Caco-2 (cell line): ENCODE results near the gene ACCS. TPM values are rescaled to one million over a fixed set of nuclear protein-coding genes. Genes with fewer than 3 reads are reported as not detected.

Experiments used
- BruUV-seq: library from RNA; stranded (reverse); fragments of 400-500 nt; replicated peaks from 2 replicates; lab custom pipeline; 2021; lab: Mats Ljungman, UMichigan
- CTCF ChIA-PET: fragments of 300-600 bp; sonication (Branson Sonifier 250); formaldehyde crosslinking; loops from one replicate; lab custom pipeline; 2022; ENCODE audit warnings: antibody characterized with exemption; lab: Charles Lee
- POLR2A ChIA-PET: fragments of 300-600 bp; sonication (Branson Sonifier 250); formaldehyde crosslinking; loops from one replicate; lab custom pipeline; 2022; ENCODE audit warnings: antibody characterized with exemption; lab: Charles Lee
- DNase-seq, 2 experiments: peaks; one replicate each; pipeline versions ENCODE4 v3.0.0 to v3.0.0-alpha.2; 2020 to 2022
- H3K27me3 ChIP-seq: replicated peaks from 2 replicates; pipeline ENCODE4 v1.6.0; 2011; ENCODE audit warnings: low read length; ENCODE audit not compliant: control insufficient read depth, insufficient read depth
- H3K36me3 ChIP-seq: 2 replicates; pipeline ENCODE4 v1.5.1; 2011; ENCODE audit warnings: low read length; ENCODE audit not compliant: control insufficient read depth, insufficient read depth
- H3K4me1 ChIP-seq: fragments of 250-450 bp; sonication (Bioruptor Pico); 2 replicates; pipeline ENCODE4 v1.5.1; 2020; ENCODE audit warnings: mild to moderate bottlenecking
- H3K4me3 ChIP-seq: 2 replicates; pipeline ENCODE4 v1.5.1; 2011; ENCODE audit warnings: low read depth, mild to moderate bottlenecking, control low read depth, low read length
- H3K9me3 ChIP-seq: fragments of 250-450 bp; sonication (Bioruptor Pico); 2 replicates; pipeline ENCODE4 v1.5.1; 2020; ENCODE audit warnings: mild to moderate bottlenecking, moderate library complexity
- H3K27ac Mint-ChIP-seq: one replicate; pipeline ENCODE4 v1.8.0; 2022; ENCODE audit warnings: mixed read lengths; ENCODE audit not compliant: unreplicated experiment
- H3K27me3 Mint-ChIP-seq: one replicate; pipeline ENCODE4 v1.8.0; 2022; ENCODE audit warnings: mixed read lengths; ENCODE audit not compliant: insufficient read depth, unreplicated experiment
- H3K36me3 Mint-ChIP-seq: one replicate; pipeline ENCODE4 v1.8.0; 2022; ENCODE audit warnings: mild to moderate bottlenecking, mixed read lengths; ENCODE audit not compliant: insufficient read depth, unreplicated experiment
- H3K4me1 Mint-ChIP-seq: one replicate; pipeline ENCODE4 v1.8.0; 2022; ENCODE audit warnings: low read depth, mixed read lengths; ENCODE audit not compliant: unreplicated experiment
- H3K4me3 Mint-ChIP-seq: one replicate; pipeline ENCODE4 v1.8.0; 2022; ENCODE audit warnings: mild to moderate bottlenecking, moderate library complexity, mixed read lengths; ENCODE audit not compliant: unreplicated experiment
- H3K9me3 Mint-ChIP-seq: one replicate; pipeline ENCODE4 v1.8.0; 2022; ENCODE audit warnings: mixed read lengths; ENCODE audit not compliant: unreplicated experiment
- CTCF ChIP-seq, 2 experiments: fragments of 200-600 bp in 1 of 2; IDR thresholded peaks; 1 replicate in 1 of 2; 2 replicates in 1 of 2; pipeline versions ENCODE4 v1.5.1 to v1.8.0; 2011 to 2022; ENCODE audit warnings: antibody characterized with exemption in 1 of 2, control low read depth in 1 of 2, inconsistent platforms in 1 of 2, low read depth in 1 of 2, low read length in 1 of 2, mild to moderate bottlenecking in 1 of 2, moderate library complexity in 1 of 2; ENCODE audit not compliant: insufficient read depth in 1 of 2, severe bottlenecking in 1 of 2, unreplicated experiment in 1 of 2
- intact Hi-C: fragments of 100-400 bp; cut with micrococcal nuclease; formaldehyde crosslinking; loops from one replicate; pipeline ENCODE4 v1.10.0; 2022; ENCODE audit not compliant: unreplicated experiment
- total RNA-seq: library from RNA; stranded (reverse); gene quantifications from 2 replicates; pipeline ENCODE4 v1.2.3, GENCODE V29; 2022

Gene ACCS
- total RNA-seq, 1 experiment from 2014 or later, result 24.7 TPM

DNA sequence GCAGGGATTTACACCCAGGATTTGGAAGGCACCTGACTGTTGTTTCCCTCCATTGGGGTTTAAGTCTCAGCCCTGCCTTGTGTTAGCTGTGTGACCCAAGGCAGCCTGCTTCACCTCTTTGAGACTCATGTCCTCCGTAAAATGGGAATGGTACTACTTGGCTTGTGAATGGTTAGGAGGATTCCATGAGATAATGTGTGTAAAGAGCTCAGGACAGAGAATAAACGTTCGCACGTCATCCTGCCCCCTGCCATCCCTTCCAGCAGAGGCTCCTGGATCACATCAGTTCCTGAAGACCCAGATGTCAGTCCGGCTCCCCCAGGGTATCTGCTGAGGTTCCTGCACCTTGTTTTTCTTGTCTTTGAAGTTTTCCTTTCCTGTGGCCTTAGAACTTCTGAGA lies 35.1 kb upstream of the ACCS start:
- peaks cover 3% of the 10 kb centered on the region for H3K9me3 ChIP-seq
- Mint-ChIP-seq H3K9me3 (peaks cover 6% of the 10 kb centered on the region), H3K4me3 (no peak overlapping the region), H3K36me3 (no peaks in the 10 kb centered on the region), H3K27ac (no peak overlapping the region), H3K4me1 (no peaks in the 10 kb centered on the region), H3K27me3 (peaks cover 21% of the 10 kb centered on the region)
- H3K36me3 ChIP-seq, result no peaks in the 10 kb centered on the region
- DNase-seq, result no peak
- no peak overlapping the region for H3K4me3 ChIP-seq
- no peaks in the 10 kb centered on the region for H3K27me3 ChIP-seq
- intact Hi-C loops, result no loop called here
- POLR2A ChIA-PET, result no interaction called here
- no peak for TF ChIP-seq CTCF (IDR thresholded peaks at IDR 0.05; ENCODE audit: insufficient read depth in 1 of 2, low read depth in 1 of 2, low read length in 1 of 2, severe bottlenecking in 1 of 2, unreplicated experiment in 1 of 2)
- CTCF ChIA-PET, result no interaction called here
- BruUV-seq, result no TSS peak
- no peaks in the 10 kb centered on the region for H3K4me1 ChIP-seq

GRCh38 chr11:44031549-44031948 lies 34.5 kb upstream of the ACCS start:
- POLR2A ChIA-PET, result no interaction called here
- Mint-ChIP-seq H3K4me3 (no peak overlapping the region), H3K4me1 (no peaks in the 10 kb centered on the region), H3K9me3 (no peaks in the 10 kb centered on the region), H3K27me3 (peaks cover 21% of the 10 kb centered on the region), H3K36me3 (no peaks in the 10 kb centered on the region), H3K27ac (no peak overlapping the region)
- Histone ChIP-seq H3K9me3 (no peaks in the 10 kb centered on the region; the same call in 1 of the 2 replicates), H3K4me3 (no peak overlapping the region), H3K36me3 (no peaks in the 10 kb centered on the region), H3K27me3 (no peaks in the 10 kb centered on the region), H3K4me1 (no peaks in the 10 kb centered on the region)
- intact Hi-C loops, result no loop called here
- CTCF ChIA-PET, result no interaction called here
- no peak for TF ChIP-seq CTCF (IDR thresholded peaks at IDR 0.05; ENCODE audit: insufficient read depth in 1 of 2, low read depth in 1 of 2, low read length in 1 of 2, severe bottlenecking in 1 of 2, unreplicated experiment in 1 of 2)
- DNase-seq, result no peak
- BruUV-seq, result no TSS peak

DNA sequence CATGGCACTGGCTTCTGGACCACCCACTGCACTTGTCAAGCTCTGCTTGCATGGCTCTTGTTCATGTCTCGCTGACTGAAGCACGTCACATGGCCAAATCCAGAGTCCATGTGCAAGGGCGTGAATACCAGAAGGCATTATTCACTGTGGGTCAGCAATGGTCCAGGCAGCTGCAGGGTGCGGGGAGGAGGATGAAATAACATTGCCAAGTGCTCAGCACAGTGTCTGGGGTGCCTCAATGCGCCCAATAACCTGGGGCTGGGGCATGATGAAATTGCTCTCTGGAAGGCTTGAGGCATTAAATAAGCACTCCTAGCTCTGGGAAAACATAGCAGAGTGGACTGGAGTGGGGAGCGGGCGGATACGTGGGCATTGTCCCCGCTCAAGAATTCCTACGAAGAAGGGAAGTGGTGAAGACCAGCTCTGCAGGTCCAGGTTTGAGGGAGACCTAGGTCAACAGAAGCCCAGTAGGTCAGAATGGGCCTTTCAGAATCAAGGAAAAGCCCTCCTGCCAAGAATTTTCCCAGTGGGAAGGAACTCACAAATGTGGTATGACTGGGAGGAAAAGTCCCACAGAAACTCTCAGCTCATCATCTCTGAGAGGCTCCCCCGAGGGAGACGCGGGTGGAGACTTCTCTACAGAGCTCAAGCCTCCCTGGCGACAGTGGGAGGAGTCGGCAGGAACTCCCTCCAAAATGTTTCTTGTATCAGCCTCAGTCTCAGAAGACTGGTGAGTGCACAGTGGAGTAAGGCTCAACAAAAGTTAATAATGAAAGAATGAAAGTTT lies 33.6 kb upstream of the ACCS start:
- CTCF ChIA-PET, result interaction anchor here (0.7 kb wide), 1 partner anchor 77 kb away, joined by 3 read pairs; no protein-coding TSS in a partner anchor
- intact Hi-C loops, result no loop called here

More for the DNA sequence above, 33.6 kb upstream of the ACCS start:
- Mint-ChIP-seq H3K9me3 (no peaks in the 10 kb centered on the region), H3K27me3 (peaks cover 21% of the 10 kb centered on the region), H3K27ac (no peak overlapping the region), H3K4me3 (no peak overlapping the region), H3K4me1 (no peaks in the 10 kb centered on the region), H3K36me3 (no peaks in the 10 kb centered on the region)
- no peaks in the 10 kb centered on the region for H3K27me3 ChIP-seq
- POLR2A ChIA-PET, result no interaction called here
- no peak for TF ChIP-seq CTCF (IDR thresholded peaks at IDR 0.05; ENCODE audit: insufficient read depth in 1 of 2, low read depth in 1 of 2, low read length in 1 of 2, severe bottlenecking in 1 of 2, unreplicated experiment in 1 of 2)
- no peaks in the 10 kb centered on the region; the same call in 1 of the 2 replicates for H3K9me3 ChIP-seq
- no peak overlapping the region for H3K4me3 ChIP-seq
- no peak for DNase-seq
- H3K4me1 ChIP-seq, result no peaks in the 10 kb centered on the region
- BruUV-seq, result no TSS peak
- no peaks in the 10 kb centered on the region for H3K36me3 ChIP-seq
